GM12878 (cell line): Measurements from ENCODE around the gene SCLY. TPM values are rescaled to one million over a fixed set of nuclear protein-coding genes. Genes with fewer than 3 reads are reported as not detected.

Experiments
- ATAC-seq: fragments of 200-7000 bp; cut with Tn5 transposase; 3 replicates; pipeline ENCODE4 v1.9.1; 2020; ENCODE audit warnings: mild to moderate bottlenecking, moderate library complexity
- BruUV-seq: library from RNA; stranded (reverse); fragments of 400-500 nt; replicated peaks from 2 replicates; lab custom pipeline; 2021; lab: Mats Ljungman, UMichigan
- CTCF ChIA-PET: fragments of 300-600 bp; sonication (Branson Sonifier 250); formaldehyde crosslinking; extraction: SDS; loops from one replicate; lab custom pipeline; 2021; ENCODE audit warnings: inconsistent platforms; lab: Yijun Ruan, JAX
- POLR2A ChIA-PET: fragments of 350-600 bp; formaldehyde crosslinking; extraction: SDS; loops from one replicate; lab custom pipeline; 2021; ENCODE audit warnings: inconsistent platforms; lab: Charles Lee
- RAD21 ChIA-PET: fragments of 300-600 bp; sonication (Branson Sonifier 250); formaldehyde crosslinking; loops from one replicate; lab custom pipeline; 2023; ENCODE audit warnings: antibody characterized with exemption; ENCODE audit not compliant: unreplicated experiment; lab: Charles Lee
- SMC1A ChIA-PET: fragments of 300-600 bp; sonication (Branson Sonifier 250); formaldehyde crosslinking; loops from one replicate; lab custom pipeline; 2023; ENCODE audit not compliant: unreplicated experiment, uncharacterized antibody; lab: Charles Lee
- DNase-seq: peaks from one replicate; pipeline ENCODE4 v3.0.0-alpha.2; 2011; ENCODE audit warnings: low read depth, low spot score
- FAIRE-seq: peaks from 3 replicates; lab custom pipeline; 2011; peaks lifted over from hg19 to GRCh38; lab: Jason Lieb, UNC
- H2AFZ ChIP-seq: 2 replicates; pipeline ENCODE4 v1.6.0; 2011; ENCODE audit warnings: low read depth, low read length, control low read depth; ENCODE audit not compliant: control insufficient read depth
- H3K27ac ChIP-seq: 2 replicates; pipeline ENCODE4 v1.5.1; 2011; ENCODE audit warnings: control low read depth; ENCODE audit not compliant: control insufficient read depth, insufficient read depth
- H3K27me3 ChIP-seq, 2 experiments: replicated peaks in 1 of 2; 2 replicates each; pipeline versions ENCODE4 v1.6.0 to v1.6.1; 2011; ENCODE audit warnings: low read length in 1 of 2; ENCODE audit not compliant: control insufficient read depth in 2 of 2, insufficient read depth in 2 of 2
- H3K36me3 ChIP-seq, 2 experiments: 2 replicates each; pipeline ENCODE4 v1.5.1; 2011; ENCODE audit warnings: low read length in 1 of 2; ENCODE audit not compliant: control insufficient read depth in 2 of 2, insufficient read depth in 2 of 2
- H3K4me1 ChIP-seq: 2 replicates; pipeline ENCODE4 v1.6.1; 2011; ENCODE audit warnings: mild to moderate bottlenecking, low read length, moderate library complexity, mixed read lengths; ENCODE audit not compliant: control insufficient read depth, insufficient read depth
- H3K4me2 ChIP-seq: 2 replicates; pipeline ENCODE4 v1.6.0; 2011; ENCODE audit warnings: control low read depth; ENCODE audit not compliant: control insufficient read depth, insufficient read depth
- H3K4me3 ChIP-seq: fragments of 200-600 bp; sonication (generic); 2 replicates; pipeline ENCODE4 v1.5.1; 2016
- H3K79me2 ChIP-seq: 2 replicates; pipeline ENCODE4 v1.6.0; 2011; ENCODE audit warnings: low read length; ENCODE audit not compliant: control insufficient read depth, insufficient read depth
- H3K9ac ChIP-seq: 2 replicates; pipeline ENCODE4 v1.8.0; 2011; ENCODE audit warnings: low read length, control low read depth, mixed read lengths; ENCODE audit not compliant: control insufficient read depth, insufficient read depth
- H3K9me3 ChIP-seq: replicated peaks from 3 replicates; pipeline ENCODE4 v1.5.1; 2011; ENCODE audit warnings: mild to moderate bottlenecking, low read length; ENCODE audit not compliant: control insufficient read depth, insufficient read depth
- H4K20me1 ChIP-seq: 2 replicates; pipeline ENCODE4 v1.6.0; 2011; ENCODE audit not compliant: control insufficient read depth, insufficient read depth
- ATF7 ChIP-seq: fragments of 450-650 bp; IDR thresholded peaks from 2 replicates; pipeline ENCODE4 v1.6.1; 2016; ENCODE audit warnings: low read depth, mild to moderate bottlenecking
- BHLHE40 ChIP-seq, 2 experiments: fragments of 450-650 bp in 1 of 2; IDR thresholded peaks; 2 replicates each; pipeline ENCODE4 v1.6.1; 2011 to 2017; ENCODE audit warnings: low read depth in 2 of 2, borderline replicate concordance in 1 of 2, improper control_type of control experiment in 1 of 2, low read length in 1 of 2, mild to moderate bottlenecking in 1 of 2
- BRCA1 ChIP-seq: IDR thresholded peaks from 2 replicates; pipeline ENCODE4 v1.6.1; 2011; ENCODE audit warnings: low read depth, low read length, improper control_type of control experiment
- CBFB ChIP-seq: IDR thresholded peaks from 2 replicates; pipeline ENCODE4 v1.6.1; 2016; ENCODE audit warnings: antibody characterized with exemption, low read depth
- CBX5 ChIP-seq: sonication (generic); IDR thresholded peaks from 2 replicates; pipeline ENCODE4 v1.6.1; 2016; ENCODE audit warnings: low read depth, moderate library complexity, mild to moderate bottlenecking, inconsistent platforms
- GABPA ChIP-seq: IDR thresholded peaks from 2 replicates; pipeline ENCODE4 v1.6.1; 2014; ENCODE audit warnings: antibody characterized with exemption, low read depth, mild to moderate bottlenecking, inconsistent platforms
- HDGF ChIP-seq: fragments of 450-650 bp; IDR thresholded peaks from 2 replicates; pipeline ENCODE4 v1.6.1; 2016; ENCODE audit warnings: antibody characterized with exemption
- IRF5 ChIP-seq: fragments of 450-650 bp; IDR thresholded peaks from 2 replicates; pipeline ENCODE4 v1.6.1; 2017; ENCODE audit warnings: borderline replicate concordance
- MXI1 ChIP-seq: fragments of 150-350 bp; IDR thresholded peaks from 2 replicates; pipeline ENCODE4 v1.6.1; 2011; ENCODE audit warnings: low read depth, mild to moderate bottlenecking, inconsistent platforms, low read length, improper control_type of control experiment
- MYB ChIP-seq: fragments of 150-350 bp; IDR thresholded peaks from 2 replicates; pipeline ENCODE4 v1.6.1; 2014; ENCODE audit warnings: mild to moderate bottlenecking, low read depth, low read length, borderline replicate concordance
- NFYB ChIP-seq: IDR thresholded peaks from 2 replicates; pipeline ENCODE4 v1.6.1; 2011; ENCODE audit warnings: low read depth, mild to moderate bottlenecking, low read length, improper control_type of control experiment, moderate library complexity; ENCODE audit not compliant: insufficient read depth
- RCOR1 ChIP-seq: conservative IDR thresholded peaks from 2 replicates; pipeline ENCODE4 v1.6.1; 2012; ENCODE audit warnings: low read depth, low read length, improper control_type of control experiment
- SP1 ChIP-seq: IDR thresholded peaks from one replicate; pipeline ENCODE4 v1.6.1; 2011; ENCODE audit warnings: low read depth, low read length
- TBL1XR1 ChIP-seq: IDR thresholded peaks from 2 replicates; pipeline ENCODE4 v1.6.1; 2012; ENCODE audit warnings: low read depth, low read length, improper control_type of control experiment
- USF2 ChIP-seq: IDR thresholded peaks from 2 replicates; pipeline ENCODE4 v1.6.1; 2011; ENCODE audit warnings: low read depth, low read length, improper control_type of control experiment, borderline replicate concordance
- ZBED1 ChIP-seq: IDR thresholded peaks from 2 replicates; pipeline ENCODE4 v1.6.1; 2016; ENCODE audit warnings: borderline replicate concordance
- ZNF217 ChIP-seq: fragments of 450-650 bp; IDR thresholded peaks from 2 replicates; pipeline ENCODE4 v1.6.1; 2017; ENCODE audit warnings: antibody characterized with exemption, mild to moderate bottlenecking
- WGBS: methylation state at CpG from one replicate; pipeline ENCODE4 v1.1.6; 2016; ENCODE audit warnings: low lambda C conversion rate; ENCODE audit not compliant: insufficient replicate concordance, insufficient coverage; ENCODE audit errors: missing lambda C conversion rate; 5-methylcytosine and 5-hydroxymethylcytosine counted together
- in situ Hi-C: fragments of 300-500 bp; cut with MboI; formaldehyde crosslinking; loops from 9 replicates; pipeline ENCODE4 v1.14.3; 2018; ENCODE audit warnings: mixed read lengths
- intact Hi-C: fragments of 100-400 bp; cut with micrococcal nuclease; formaldehyde crosslinking; loops from one replicate; pipeline ENCODE4 v1.14.2; 2022; ENCODE audit not compliant: unreplicated experiment
- polyA plus RNA-seq, 11 experiments: library from polyadenylated mRNA; depleted of rRNA in 4 of 11; unstranded in 6 of 11; stranded (reverse) in 5 of 11; fragments of >200 nt; fragmentation: Nextera tagmentation in 4 of 11; fragmentation: Illumina TruSeq in 1 of 11; extraction: Ambion mirVana in 4 of 11; extraction: Trizol in 1 of 11; gene quantifications; 1 replicate in 1 of 11; 2 replicates in 10 of 11; pipeline versions ENCODE4 v1.2.1 to v1.2.3, GENCODE V29; 2011 to 2016; ENCODE audit warnings: inconsistent platforms in 2 of 11, missing spikeins in 2 of 11, low read depth in 1 of 11
- total RNA-seq, 4 experiments: library from RNA; depleted of rRNA in 3 of 4; stranded (reverse); fragments of >200 nt in 3 of 4; fragmentation: Illumina TruSeq in 1 of 4; extraction: Trizol in 1 of 4; gene quantifications; 2 replicates each; pipeline versions ENCODE4 v1.2.1 to v1.2.3, GENCODE V29; 2013 to 2021
- TF ChIP-seq, protein P1 (sequence below): fragments of 450-650 bp; IDR thresholded peaks from 2 replicates; pipeline ENCODE4 v1.6.1; 2018; ENCODE audit warnings: borderline replicate concordance, mild to moderate bottlenecking; ENCODE audit not compliant: partially characterized antibody
- TF ChIP-seq, protein P2 (sequence below): IDR thresholded peaks from 2 replicates; pipeline ENCODE4 v1.6.1; 2011; ENCODE audit warnings: mild to moderate bottlenecking, low read depth, low read length, moderate library complexity; ENCODE audit not compliant: insufficient replicate concordance

SCLY gene
- total and polyA plus RNA-seq, 10 of the 15 experiments (the other 5 are each of a cell fraction or from before 2014, with no cell fraction given) = 3.3 to 49.1 (median 32.3) TPM

GRCh38 chr2:238100049-238100820 lies 39.4 kb downstream of the SCLY start, which contains the start of gene ESPNL:
Gene ESPNL (plus strand): TSS chr2:238100340. CDS start chr2:238100420, 80 bp downstream.
- POLR2A ChIA-PET = interaction anchor here (0.5 kb wide), 1 partner anchor 396 kb away, joined by 3 read pairs; no protein-coding TSS in a partner anchor
- DNase-seq = no peak
- TF ChIP-seq RCOR1 (no peak), ZBED1 (no peak), BRCA1 (no peak), CBX5 (no peak), USF2 (no peak), CBFB (no peak), ZNF217 (no peak), NFYB (no peak), SP1 (no peak), MXI1 (no peak), BHLHE40 (IDR thresholded peaks at IDR 0.05; ENCODE audit: borderline replicate concordance in 1 of 2, low read depth in 2 of 2, low read length in 1 of 2) (no peak), IRF5 (no peak), HDGF (no peak), TBL1XR1 (no peak), ATF7 (no peak), GABPA (no peak), MYB (no peak)
- TF ChIP-seq, protein P1, sequence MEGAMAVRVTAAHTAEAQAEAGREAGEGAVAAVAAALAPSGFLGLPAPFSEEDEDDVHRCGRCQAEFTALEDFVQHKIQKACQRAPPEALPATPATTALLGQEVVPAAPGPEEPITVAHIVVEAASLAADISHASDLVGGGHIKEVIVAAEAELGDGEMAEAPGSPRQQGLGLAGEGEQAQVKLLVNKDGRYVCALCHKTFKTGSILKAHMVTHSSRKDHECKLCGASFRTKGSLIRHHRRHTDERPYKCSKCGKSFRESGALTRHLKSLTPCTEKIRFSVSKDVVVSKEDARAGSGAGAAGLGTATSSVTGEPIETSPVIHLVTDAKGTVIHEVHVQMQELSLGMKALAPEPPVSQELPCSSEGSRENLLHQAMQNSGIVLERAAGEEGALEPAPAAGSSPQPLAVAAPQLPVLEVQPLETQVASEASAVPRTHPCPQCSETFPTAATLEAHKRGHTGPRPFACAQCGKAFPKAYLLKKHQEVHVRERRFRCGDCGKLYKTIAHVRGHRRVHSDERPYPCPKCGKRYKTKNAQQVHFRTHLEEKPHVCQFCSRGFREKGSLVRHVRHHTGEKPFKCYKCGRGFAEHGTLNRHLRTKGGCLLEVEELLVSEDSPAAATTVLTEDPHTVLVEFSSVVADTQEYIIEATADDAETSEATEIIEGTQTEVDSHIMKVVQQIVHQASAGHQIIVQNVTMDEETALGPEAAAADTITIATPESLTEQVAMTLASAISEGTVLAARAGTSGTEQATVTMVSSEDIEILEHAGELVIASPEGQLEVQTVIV = no peak
- TF ChIP-seq, protein P2, sequence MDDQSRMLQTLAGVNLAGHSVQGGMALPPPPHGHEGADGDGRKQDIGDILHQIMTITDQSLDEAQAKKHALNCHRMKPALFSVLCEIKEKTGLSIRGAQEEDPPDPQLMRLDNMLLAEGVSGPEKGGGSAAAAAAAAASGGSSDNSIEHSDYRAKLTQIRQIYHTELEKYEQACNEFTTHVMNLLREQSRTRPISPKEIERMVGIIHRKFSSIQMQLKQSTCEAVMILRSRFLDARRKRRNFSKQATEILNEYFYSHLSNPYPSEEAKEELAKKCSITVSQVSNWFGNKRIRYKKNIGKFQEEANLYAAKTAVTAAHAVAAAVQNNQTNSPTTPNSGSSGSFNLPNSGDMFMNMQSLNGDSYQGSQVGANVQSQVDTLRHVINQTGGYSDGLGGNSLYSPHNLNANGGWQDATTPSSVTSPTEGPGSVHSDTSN = no peak

More at GRCh38 chr2:238100049-238100820, 39.4 kb downstream of the SCLY start, which contains the start of gene ESPNL:
- H3K4me2 ChIP-seq = no peak within 1 kb of the TSS
- H3K9ac ChIP-seq = no peak within 1 kb of the TSS
- H2AFZ ChIP-seq = no peak within 1 kb of the TSS; the same call in 1 of the 2 replicates
- intact Hi-C loops (no loop called here), in situ Hi-C loops (no loop called here)
- no peaks in the 10 kb centered on the region for H4K20me1 ChIP-seq
- H3K36me3 ChIP-seq = peaks cover 0 to 2% of the 10 kb centered on the region in 2 experiments; a peak in 1 of 4 replicates
- H3K4me3 ChIP-seq = no peak within 1 kb of the TSS
- no peak for ATAC-seq
- peaks cover 11% of the 10 kb centered on the region for H3K4me1 ChIP-seq
- FAIRE-seq = no peak
- ChIA-PET SMC1A (interaction anchor here (2.0 to 2.3 kb wide), 2 partner anchors 9 to 13 kb away, joined by 7 to 8 read pairs; no protein-coding TSS in a partner anchor), CTCF (no interaction called here), RAD21 (no interaction called here)
- no peaks in the 10 kb centered on the region for H3K27me3 ChIP-seq
- WGBS = 72% methylated on average over 38 of the region's 38 CpGs
- no peaks in the 10 kb centered on the region for H3K79me2 ChIP-seq
- H3K9me3 ChIP-seq = no peaks in the 10 kb centered on the region
- BruUV-seq = no TSS peak
- H3K27ac ChIP-seq = no peak within 1 kb of the TSS
